ENCODE data around the gene GOLT1A. TPM values are rescaled to one million over a fixed set of nuclear protein-coding genes. Genes with fewer than 3 reads are reported as not detected.

GOLT1A gene
- total and polyA plus RNA-seq, 3 experiments from 2014 or later, result not detected

- Histone ChIP-seq H3K4me1 (ENCODE audit: insufficient read depth, low read length) (no peaks in the 10 kb centered on the region), H3K27ac (ENCODE audit: low read depth, low read length) (no peak overlapping the region), H3K9me3 (ENCODE audit: low read length) (no peaks in the 10 kb centered on the region), H3K4me3 (ENCODE audit: low read length) (no peak overlapping the region), H3K27me3 (ENCODE audit: insufficient read depth, low read length, poor library complexity, severe bottlenecking) (peaks cover 20% of the 10 kb centered on the region), H3K36me3 (ENCODE audit: insufficient read depth, low read length) (no peaks in the 10 kb centered on the region)
- Mint-ChIP-seq H3K4me3 (no peak overlapping the region), H3K9me3 (no peaks in the 10 kb centered on the region), H3K27ac (no peak overlapping the region), H3K36me3 (no peaks in the 10 kb centered on the region), H3K27me3 (peaks cover 35 to 68% of the 10 kb centered on the region in 2 donors), H3K4me1 (peaks cover 14 to 31% (median 22%) of the 10 kb centered on the region in 3 donors)
- ChIA-PET POLR2A (no interaction called here), CTCF (interaction anchor here (0.9 to 4.5 kb wide), 2 partner anchors 15 to 172 kb away, joined by 3 to 15 read pairs; no protein-coding TSS in a partner anchor)
- DNase-seq, result no peak
Measured at GRCh38 chr1:204191456-204191855, 22.3 kb downstream of the GOLT1A start.

- H3K27me3 Mint-ChIP-seq, result peaks cover 40 to 68% of the 10 kb centered on the region in 2 donors
Measured at GRCh38 chr1:204190212-204191211, 23.3 kb downstream of the GOLT1A start.

GRCh38 chr1:204188959-204189639 is 24.7 kb downstream of the GOLT1A start:
- H3K4me3 ChIP-seq (ENCODE audit: low read length), result no peak overlapping the region
- peak in 1 of 5 donors; percentile 14 for DNase-seq
- H3K27ac Mint-ChIP-seq, result peak overlapping the region in 6 of 8 donors; percentile 3 to 82 (median 68)
- H3K9me3 Mint-ChIP-seq, result no peaks in the 10 kb centered on the region
- H3K27ac ChIP-seq (ENCODE audit: low read depth, low read length), result no peak overlapping the region
- CTCF ChIA-PET, result no interaction called here
- peaks cover 9 to 21% (median 15%) of the 10 kb centered on the region in 3 donors for H3K4me1 Mint-ChIP-seq
- H3K27me3 ChIP-seq (ENCODE audit: insufficient read depth, low read length, poor library complexity, severe bottlenecking), result peaks cover 20% of the 10 kb centered on the region
- no peaks in the 10 kb centered on the region for H3K9me3 ChIP-seq (ENCODE audit: low read length)
- H3K36me3 ChIP-seq (ENCODE audit: insufficient read depth, low read length), result no peaks in the 10 kb centered on the region
- H3K4me3 Mint-ChIP-seq, result peak overlapping the region in 4 of 7 donors; percentile 3 to 71 (median 29)
- POLR2A ChIA-PET, result interaction anchor here (0.5 kb wide), 1 partner anchor 1219 kb away, joined by 3 read pairs; no protein-coding TSS in a partner anchor
- H3K36me3 Mint-ChIP-seq, result no peaks in the 10 kb centered on the region
- H3K27me3 Mint-ChIP-seq, result peaks cover 39 to 71% of the 10 kb centered on the region in 2 donors
- no peaks in the 10 kb centered on the region for H3K4me1 ChIP-seq (ENCODE audit: insufficient read depth, low read length)

More at GRCh38 chr1:204190212-204191211, 23.3 kb downstream of the GOLT1A start:
- Histone ChIP-seq H3K9me3 (ENCODE audit: low read length) (no peaks in the 10 kb centered on the region), H3K4me3 (ENCODE audit: low read length) (no peak overlapping the region), H3K27ac (ENCODE audit: low read depth, low read length) (no peak overlapping the region), H3K27me3 (ENCODE audit: insufficient read depth, low read length, poor library complexity, severe bottlenecking) (peaks cover 20% of the 10 kb centered on the region), H3K4me1 (ENCODE audit: insufficient read depth, low read length) (no peaks in the 10 kb centered on the region), H3K36me3 (ENCODE audit: insufficient read depth, low read length) (no peaks in the 10 kb centered on the region)
- ChIA-PET CTCF (interaction anchor here (0.9 to 4.5 kb wide), 2 partner anchors 16 to 173 kb away, joined by 3 to 15 read pairs; no protein-coding TSS in a partner anchor), POLR2A (no interaction called here)
- H3K4me3 Mint-ChIP-seq, result peak overlapping the region in 6 of 7 donors; percentile 4 to 61 (median 50)
- H3K27ac Mint-ChIP-seq, result peak overlapping the region in 3 of 8 donors; percentile 72 to 89 (median 77)
- DNase-seq, result peak in 2 of 5 donors; percentile 18 to 35
- no peaks in the 10 kb centered on the region for H3K36me3 Mint-ChIP-seq
- H3K9me3 Mint-ChIP-seq, result no peaks in the 10 kb centered on the region
- peaks cover 14 to 31% (median 22%) of the 10 kb centered on the region in 3 donors for H3K4me1 Mint-ChIP-seq

GRCh38 chr1:204186597-204186996 is 27.2 kb downstream of the GOLT1A start:
- peaks cover 36 to 50% of the 10 kb centered on the region in 2 donors for H3K27me3 Mint-ChIP-seq
- Histone ChIP-seq H3K27me3 (ENCODE audit: insufficient read depth, low read length, poor library complexity, severe bottlenecking) (peaks cover 11% of the 10 kb centered on the region), H3K9me3 (ENCODE audit: low read length) (no peaks in the 10 kb centered on the region), H3K27ac (ENCODE audit: low read depth, low read length) (no peak overlapping the region), H3K36me3 (ENCODE audit: insufficient read depth, low read length) (no peaks in the 10 kb centered on the region), H3K4me3 (ENCODE audit: low read length) (no peak overlapping the region), H3K4me1 (ENCODE audit: insufficient read depth, low read length) (no peaks in the 10 kb centered on the region)
- no peak overlapping the region for H3K4me3 Mint-ChIP-seq
- no peaks in the 10 kb centered on the region for H3K36me3 Mint-ChIP-seq
- no peak overlapping the region for H3K27ac Mint-ChIP-seq
- DNase-seq, result no peak
- POLR2A ChIA-PET, result no interaction called here
- peaks cover 9 to 21% (median 15%) of the 10 kb centered on the region in 3 donors for H3K4me1 Mint-ChIP-seq
- H3K9me3 Mint-ChIP-seq, result no peaks in the 10 kb centered on the region
- CTCF ChIA-PET, result no interaction called here

GRCh38 chr1:204181116-204181515 is 32.7 kb downstream of the GOLT1A start:
- ChIA-PET CTCF (no interaction called here), POLR2A (no interaction called here)
- H3K4me1 ChIP-seq (ENCODE audit: insufficient read depth, low read length), result no peaks in the 10 kb centered on the region
- no peaks in the 10 kb centered on the region for H3K36me3 ChIP-seq (ENCODE audit: insufficient read depth, low read length)
- H3K4me3 Mint-ChIP-seq, result no peak overlapping the region
- no peak overlapping the region for H3K4me3 ChIP-seq (ENCODE audit: low read length)
- H3K27me3 ChIP-seq (ENCODE audit: insufficient read depth, low read length, poor library complexity, severe bottlenecking), result no peaks in the 10 kb centered on the region
- no peak for DNase-seq
- no peaks in the 10 kb centered on the region for H3K9me3 Mint-ChIP-seq
- H3K9me3 ChIP-seq (ENCODE audit: low read length), result no peaks in the 10 kb centered on the region
- H3K27ac Mint-ChIP-seq, result peak overlapping the region in 1 of 8 donors; percentile 23
- peaks cover 11 to 14% of the 10 kb centered on the region in 2 donors for H3K27me3 Mint-ChIP-seq
- H3K36me3 Mint-ChIP-seq, result no peaks in the 10 kb centered on the region
- no peaks in the 10 kb centered on the region for H3K4me1 Mint-ChIP-seq
- H3K27ac ChIP-seq (ENCODE audit: low read depth, low read length), result no peak overlapping the region

- Histone ChIP-seq H3K4me1 (ENCODE audit: insufficient read depth, low read length) (no peaks in the 10 kb centered on the region), H3K36me3 (ENCODE audit: insufficient read depth, low read length) (no peaks in the 10 kb centered on the region), H3K4me3 (ENCODE audit: low read length) (no peak overlapping the region), H3K27me3 (ENCODE audit: insufficient read depth, low read length, poor library complexity, severe bottlenecking) (no peaks in the 10 kb centered on the region), H3K9me3 (ENCODE audit: low read length) (no peaks in the 10 kb centered on the region), H3K27ac (ENCODE audit: low read depth, low read length) (no peak overlapping the region)
- no peak overlapping the region for H3K4me3 Mint-ChIP-seq
- H3K27me3 Mint-ChIP-seq, result peaks cover 10 to 11% of the 10 kb centered on the region in 2 donors
- no peaks in the 10 kb centered on the region for H3K4me1 Mint-ChIP-seq
- H3K27ac Mint-ChIP-seq, result no peak overlapping the region
- no peaks in the 10 kb centered on the region for H3K9me3 Mint-ChIP-seq
- CTCF ChIA-PET, result interaction anchor here (0.8 kb wide), 1 partner anchor 17 kb away, joined by 3 read pairs; no protein-coding TSS in a partner anchor
- POLR2A ChIA-PET, result no interaction called here
- no peak for DNase-seq
- no peaks in the 10 kb centered on the region for H3K36me3 Mint-ChIP-seq
Measured at GRCh38 chr1:204180133-204180532, 33.7 kb downstream of the GOLT1A start.

- H3K4me1 Mint-ChIP-seq, result no peaks in the 10 kb centered on the region
- ChIA-PET CTCF (interaction anchor here (0.9 to 1.0 kb wide), 2 partner anchors 11 to 28 kb away, joined by 3 read pairs; no protein-coding TSS in a partner anchor), POLR2A (no interaction called here)
- peaks cover 12 to 14% of the 10 kb centered on the region in 2 donors for H3K27me3 Mint-ChIP-seq
- H3K27ac Mint-ChIP-seq, result no peak overlapping the region
- H3K36me3 ChIP-seq (ENCODE audit: insufficient read depth, low read length), result no peaks in the 10 kb centered on the region
- H3K4me1 ChIP-seq (ENCODE audit: insufficient read depth, low read length), result no peaks in the 10 kb centered on the region
- DNase-seq, result no peak
- no peak overlapping the region for H3K4me3 ChIP-seq (ENCODE audit: low read length)
- H3K9me3 ChIP-seq (ENCODE audit: low read length), result no peaks in the 10 kb centered on the region
- no peak overlapping the region for H3K27ac ChIP-seq (ENCODE audit: low read depth, low read length)
- peaks cover 0 to 5% (median 0%) of the 10 kb centered on the region in 3 donors for H3K36me3 Mint-ChIP-seq
- H3K27me3 ChIP-seq (ENCODE audit: insufficient read depth, low read length, poor library complexity, severe bottlenecking), result no peaks in the 10 kb centered on the region
- peaks cover 0 to 4% (median 0%) of the 10 kb centered on the region in 5 donors for H3K9me3 Mint-ChIP-seq
- H3K4me3 Mint-ChIP-seq, result no peak overlapping the region
Measured at GRCh38 chr1:204178487-204179281, 35.1 kb downstream of the GOLT1A start.

Data from CD8-positive, alpha-beta memory T cell (primary cell).